ENCODE results near the gene LRRC45.

GRCh38 chr17:82016061-82016874 is 6.8 kb upstream of the LRRC45 start:
- TF ChIP-seq EZH2 (IDR thresholded peaks at IDR 0.05; ENCODE audit: low read length) (no peak), CTCF (optimal IDR thresholded peaks at IDR 0.05 in 1 of 3, IDR thresholded peaks at IDR 0.05 in 1 of 3, conservative IDR thresholded peaks at IDR 0.05 in 1 of 3; ENCODE audit: extremely low read depth in 1 of 3, insufficient read depth in 2 of 3, low read length in 3 of 3) (no peak)
